HG02623 (cell line): ENCODE data around the gene NTSR1.

Experiments
- ATAC-seq: cut with Tn5 transposase; IDR thresholded peaks from one replicate; pipeline ENCODE4 v1.9.1; 2021; ENCODE audit warnings: moderate library complexity; ENCODE audit not compliant: unreplicated experiment

Gene NTSR1

GRCh38 chr20:62706857-62707256, 1.8 kb upstream of the NTSR1 start:
- ATAC-seq: no peak

- no peak for ATAC-seq
These were observed 1.2 kb upstream of the NTSR1 start for GRCh38 chr20:62707276-62707920.

- ATAC-seq: no peak
These were observed 615 bp upstream of the NTSR1 start for GRCh38 chr20:62707921-62708521.

GRCh38 chr20:62709537-62709905, 885 bp downstream of the NTSR1 start:
- ATAC-seq: no peak

- ATAC-seq: no peak
These were observed 1.7 kb downstream of the NTSR1 start for GRCh38 chr20:62710221-62710885.

GRCh38 chr20:62710886-62711702, 2.5 kb downstream of the NTSR1 start:
- ATAC-seq: no peak

- ATAC-seq: no peak
These were observed 3.1 kb downstream of the NTSR1 start for GRCh38 chr20:62711703-62712101.

- ATAC-seq: no peak
These were observed 4.0 kb downstream of the NTSR1 start for GRCh38 chr20:62712606-62713005.

- no peak for ATAC-seq
These were observed 5.4 kb downstream of the NTSR1 start for GRCh38 chr20:62714006-62714405.

GRCh38 chr20:62714799-62715198, 6.2 kb downstream of the NTSR1 start:
- no peak for ATAC-seq

GRCh38 chr20:62715201-62715600, 6.6 kb downstream of the NTSR1 start:
- ATAC-seq: no peak

- no peak for ATAC-seq
These were observed 7.7 kb downstream of the NTSR1 start for GRCh38 chr20:62716198-62716940.

- ATAC-seq: no peak
These were observed 8.3 kb downstream of the NTSR1 start for GRCh38 chr20:62716941-62717310.

- ATAC-seq: no peak
These were observed 9.3 kb downstream of the NTSR1 start for GRCh38 chr20:62717933-62718332.

GRCh38 chr20:62718546-62718945, 9.9 kb downstream of the NTSR1 start:
- ATAC-seq: no peak

- ATAC-seq: no peak
These were observed 10.8 kb downstream of the NTSR1 start for GRCh38 chr20:62719250-62719935.

- ATAC-seq: no peak
These were observed 13.1 kb downstream of the NTSR1 start for GRCh38 chr20:62721511-62722370.

- ATAC-seq: no peak
These were observed 14.0 kb downstream of the NTSR1 start for GRCh38 chr20:62722627-62723026.

GRCh38 chr20:62723351-62723750, 14.7 kb downstream of the NTSR1 start:
- no peak for ATAC-seq
